ENCODE data around the gene UCHL5.

- TF ChIP-seq CTCF (tag by site-specific recombination; IDR thresholded peaks at IDR 0.05), result no peak
- TF ChIP-seq FEZF1 (tag by site-specific recombination; IDR thresholded peaks at IDR 0.05), result no peak
- no peak for TF ChIP-seq PRDM2 (tag by site-specific recombination; IDR thresholded peaks at IDR 0.05; ENCODE audit: borderline replicate concordance)
- no peak for TF ChIP-seq ZNF133 (tag by site-specific recombination; IDR thresholded peaks at IDR 0.05)
- no peak for TF ChIP-seq KLF7 (tag by site-specific recombination; IDR thresholded peaks at IDR 0.05; ENCODE audit: borderline replicate concordance)
- TF ChIP-seq TCF7L2 (IDR thresholded peaks at IDR 0.05; ENCODE audit: borderline replicate concordance, low read depth, low read length), result no peak
- no peak for TF ChIP-seq ZBTB21 (tag by site-specific recombination; IDR thresholded peaks at IDR 0.05)
- TF ChIP-seq ZBTB26 (tag by site-specific recombination; optimal IDR thresholded peaks at IDR 0.05), result no peak
- no peak for TF ChIP-seq ZSCAN5A (tag by site-specific recombination; IDR thresholded peaks at IDR 0.05)
These were observed 28.7 kb upstream of the UCHL5 start for GRCh38 chr1:193087893-193088292.
